Esophagus muscularis mucosa (tissue), 3 donors: Measurements from ENCODE around the gene C1orf35.

Source experiments
- POLR2A ChIP-seq: fragments of 450-650 bp; IDR thresholded peaks from one replicate; pipeline ENCODE4 v1.6.1; 2017; ENCODE audit warnings: antibody characterized with exemption, moderate library complexity, mild to moderate bottlenecking, low read depth
- POLR2AphosphoS5 ChIP-seq, 2 donors: sonication (generic); formaldehyde crosslinking; IDR thresholded peaks; one replicate each; pipeline ENCODE4 v1.6.1; 2017; ENCODE audit warnings: antibody characterized with exemption in 2 of 2
- TF ChIP-seq, protein P1 (sequence below), 3 experiments: fragments of 200-600 bp in 2 of 3; fragments of 450-650 bp in 1 of 3; sonication (generic) in 2 of 3; IDR thresholded peaks; one replicate each; pipeline ENCODE4 v1.5.1; 2017 to 2019; ENCODE audit warnings: antibody characterized with exemption in 3 of 3, mild to moderate bottlenecking in 2 of 3, moderate library complexity in 1 of 3

DNA sequence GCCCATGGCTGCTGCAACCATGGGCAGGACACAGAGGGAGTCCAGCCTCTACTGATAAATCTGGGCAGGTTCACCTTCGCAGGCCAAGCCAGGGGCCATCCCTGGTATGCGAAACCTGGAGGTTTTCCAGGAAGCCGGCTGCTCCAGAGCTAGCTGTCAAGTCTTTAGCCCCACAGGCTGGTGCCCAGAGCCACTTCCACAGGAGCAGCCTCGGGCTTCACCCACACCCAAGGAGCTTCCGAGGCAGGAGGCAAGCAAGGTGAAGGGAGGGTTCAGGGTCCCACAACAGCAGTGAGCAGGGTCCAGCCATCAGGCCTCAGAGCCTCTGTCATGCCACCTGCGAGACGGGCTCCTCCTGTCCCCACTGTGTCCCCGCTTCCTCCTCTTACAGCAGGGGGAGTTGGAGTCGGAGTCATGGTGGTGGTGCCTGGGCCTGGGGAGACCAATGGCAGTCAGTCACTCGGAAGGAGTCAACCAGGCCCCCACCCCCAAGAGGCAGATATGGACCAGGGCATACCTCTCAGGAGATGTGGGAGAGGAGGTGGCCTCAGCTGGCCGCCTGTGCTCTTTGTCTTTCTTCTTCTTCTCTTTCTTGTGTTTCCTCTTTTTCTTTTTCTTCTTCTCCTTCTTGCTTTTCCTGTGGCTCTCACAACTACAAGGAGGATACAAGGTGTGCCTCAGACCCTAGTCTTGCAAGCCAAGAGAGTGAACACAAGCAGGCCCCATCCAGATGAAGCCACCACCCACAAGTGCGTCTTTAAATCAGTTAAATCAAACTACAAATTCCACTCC, 2.1 kb downstream of the C1orf35 start:
- TF ChIP-seq, protein P1, sequence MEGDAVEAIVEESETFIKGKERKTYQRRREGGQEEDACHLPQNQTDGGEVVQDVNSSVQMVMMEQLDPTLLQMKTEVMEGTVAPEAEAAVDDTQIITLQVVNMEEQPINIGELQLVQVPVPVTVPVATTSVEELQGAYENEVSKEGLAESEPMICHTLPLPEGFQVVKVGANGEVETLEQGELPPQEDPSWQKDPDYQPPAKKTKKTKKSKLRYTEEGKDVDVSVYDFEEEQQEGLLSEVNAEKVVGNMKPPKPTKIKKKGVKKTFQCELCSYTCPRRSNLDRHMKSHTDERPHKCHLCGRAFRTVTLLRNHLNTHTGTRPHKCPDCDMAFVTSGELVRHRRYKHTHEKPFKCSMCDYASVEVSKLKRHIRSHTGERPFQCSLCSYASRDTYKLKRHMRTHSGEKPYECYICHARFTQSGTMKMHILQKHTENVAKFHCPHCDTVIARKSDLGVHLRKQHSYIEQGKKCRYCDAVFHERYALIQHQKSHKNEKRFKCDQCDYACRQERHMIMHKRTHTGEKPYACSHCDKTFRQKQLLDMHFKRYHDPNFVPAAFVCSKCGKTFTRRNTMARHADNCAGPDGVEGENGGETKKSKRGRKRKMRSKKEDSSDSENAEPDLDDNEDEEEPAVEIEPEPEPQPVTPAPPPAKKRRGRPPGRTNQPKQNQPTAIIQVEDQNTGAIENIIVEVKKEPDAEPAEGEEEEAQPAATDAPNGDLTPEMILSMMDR (IDR thresholded peaks at IDR 0.05), result no peak
- TF ChIP-seq POLR2A, result no peak
- no peak for TF ChIP-seq POLR2AphosphoS5 (IDR thresholded peaks at IDR 0.05)
